SU-DHL-6 (cell line): ENCODE results near the gene GDAP2.

Source experiments
- H2AFZ ChIP-seq: fragments of 200-600 bp; sonication (generic); 2 replicates; pipeline ENCODE4 v1.6.1; 2014; ENCODE audit warnings: low read depth, mild to moderate bottlenecking, moderate library complexity, mixed read lengths, antibody characterized with exemption, low read length; ENCODE audit not compliant: severe bottlenecking
- H3F3A ChIP-seq: fragments of 200-600 bp; shearing (Covaris generic); 2 replicates; pipeline ENCODE4 v1.6.0; 2016; ENCODE audit warnings: antibody characterized with exemption, mild to moderate bottlenecking; ENCODE audit not compliant: insufficient read depth
- H3K27ac ChIP-seq: fragments of 200-600 bp; sonication (generic); 2 replicates; pipeline ENCODE4 v1.5.1; 2016; ENCODE audit warnings: low read depth, mild to moderate bottlenecking, low read length, moderate library complexity, mixed read lengths
- H3K27me3 ChIP-seq: fragments of 200-600 bp; sonication (generic), shearing (Covaris generic); 2 replicates; pipeline ENCODE4 v1.6.0; 2014; ENCODE audit warnings: mild to moderate bottlenecking, low read length
- H3K36me3 ChIP-seq: fragments of 200-600 bp; sonication (generic); 2 replicates; pipeline ENCODE4 v1.6.1; 2014; ENCODE audit warnings: mild to moderate bottlenecking, low read length, mixed read lengths
- H3K4me2 ChIP-seq: fragments of 300-600, 200-600 bp; shearing (Covaris generic), sonication (generic); 2 replicates; pipeline ENCODE4 v1.6.0; 2014; ENCODE audit warnings: low read length, low read depth, mild to moderate bottlenecking; ENCODE audit not compliant: poor library complexity, severe bottlenecking
- H3K4me3 ChIP-seq: fragments of 200-600 bp; sonication (generic); 2 replicates; pipeline ENCODE4 v1.5.1; 2014; ENCODE audit warnings: antibody characterized with exemption, low read length, mild to moderate bottlenecking, mixed read lengths; ENCODE audit not compliant: insufficient read depth, poor library complexity, severe bottlenecking
- H3K79me2 ChIP-seq: fragments of 200-600 bp; sonication (generic); 2 replicates; pipeline ENCODE4 v1.6.1; 2014; ENCODE audit warnings: mild to moderate bottlenecking, low read length, moderate library complexity; ENCODE audit not compliant: insufficient read depth
- H3K9ac ChIP-seq: fragments of 200-600 bp; sonication (generic); 2 replicates; pipeline ENCODE4 v1.7.0; 2014; ENCODE audit warnings: mild to moderate bottlenecking, low read length
- H3K9me2 ChIP-seq: fragments of 200-600 bp; sonication (generic); replicated peaks from 2 replicates; pipeline ENCODE4 v1.6.1; 2014; ENCODE audit warnings: low read length; ENCODE audit not compliant: insufficient read depth
- H3K9me3 ChIP-seq: fragments of 200-600 bp; sonication (generic); 2 replicates; pipeline ENCODE4 v1.6.1; 2014; ENCODE audit warnings: low read length, mixed read lengths; ENCODE audit not compliant: insufficient read depth
- H4K20me1 ChIP-seq: fragments of 200-600 bp; sonication (generic); 2 replicates; pipeline ENCODE4 v1.6.1; 2014; ENCODE audit warnings: low read depth, mild to moderate bottlenecking, antibody characterized with exemption, low read length, moderate library complexity, mixed read lengths
- EZH2phosphoT487 ChIP-seq: fragments of 200-600 bp; sonication (generic), shearing (Covaris generic); conservative IDR thresholded peaks from 2 replicates; pipeline ENCODE4 v1.6.1; 2018; ENCODE audit warnings: mild to moderate bottlenecking, antibody characterized with exemption, low read length, moderate library complexity, mixed read lengths
- TF ChIP-seq, protein P1 (sequence below): fragments of 200-600 bp; sonication (generic); IDR thresholded peaks from one replicate; pipeline ENCODE4 v1.5.1; 2017; ENCODE audit warnings: antibody characterized with exemption, mild to moderate bottlenecking, low read length, moderate library complexity; ENCODE audit not compliant: insufficient read depth, poor library complexity, severe bottlenecking

The GDAP2 gene

DNA sequence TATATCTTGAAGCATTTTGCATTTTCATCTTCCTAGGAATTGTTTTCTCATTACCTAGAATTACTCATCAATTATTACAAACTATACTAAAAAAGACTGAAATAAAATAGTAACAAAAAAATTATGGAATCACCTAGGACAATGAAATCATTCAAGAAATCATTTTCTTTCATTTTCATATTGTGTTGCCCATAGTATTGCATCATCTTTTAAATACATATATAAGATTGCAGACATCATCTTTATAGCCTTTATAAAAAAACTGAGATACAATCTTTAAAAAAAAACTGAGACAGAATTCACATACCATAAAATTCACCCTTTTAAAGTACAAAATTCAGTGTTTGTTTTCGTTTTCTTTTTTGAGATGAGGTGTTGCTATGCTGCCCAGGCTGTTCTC is 29.6 kb downstream of the GDAP2 start:
- H2AFZ ChIP-seq = no peak overlapping the region
- H3K79me2 ChIP-seq = no peaks in the 10 kb centered on the region
- no peaks in the 10 kb centered on the region for H3K9me2 ChIP-seq
- H3K4me2 ChIP-seq = no peak overlapping the region
- no peaks in the 10 kb centered on the region for H3K9me3 ChIP-seq
- H3K36me3 ChIP-seq = peaks cover 11% of the 10 kb centered on the region; the same call in 1 of the 2 replicates
- H3F3A ChIP-seq = no peaks in the 10 kb centered on the region
- H4K20me1 ChIP-seq = no peaks in the 10 kb centered on the region
- H3K4me3 ChIP-seq = no peak overlapping the region
- H3K27ac ChIP-seq = no peak overlapping the region
- TF ChIP-seq EZH2phosphoT487 = no peak
- TF ChIP-seq, protein P1, sequence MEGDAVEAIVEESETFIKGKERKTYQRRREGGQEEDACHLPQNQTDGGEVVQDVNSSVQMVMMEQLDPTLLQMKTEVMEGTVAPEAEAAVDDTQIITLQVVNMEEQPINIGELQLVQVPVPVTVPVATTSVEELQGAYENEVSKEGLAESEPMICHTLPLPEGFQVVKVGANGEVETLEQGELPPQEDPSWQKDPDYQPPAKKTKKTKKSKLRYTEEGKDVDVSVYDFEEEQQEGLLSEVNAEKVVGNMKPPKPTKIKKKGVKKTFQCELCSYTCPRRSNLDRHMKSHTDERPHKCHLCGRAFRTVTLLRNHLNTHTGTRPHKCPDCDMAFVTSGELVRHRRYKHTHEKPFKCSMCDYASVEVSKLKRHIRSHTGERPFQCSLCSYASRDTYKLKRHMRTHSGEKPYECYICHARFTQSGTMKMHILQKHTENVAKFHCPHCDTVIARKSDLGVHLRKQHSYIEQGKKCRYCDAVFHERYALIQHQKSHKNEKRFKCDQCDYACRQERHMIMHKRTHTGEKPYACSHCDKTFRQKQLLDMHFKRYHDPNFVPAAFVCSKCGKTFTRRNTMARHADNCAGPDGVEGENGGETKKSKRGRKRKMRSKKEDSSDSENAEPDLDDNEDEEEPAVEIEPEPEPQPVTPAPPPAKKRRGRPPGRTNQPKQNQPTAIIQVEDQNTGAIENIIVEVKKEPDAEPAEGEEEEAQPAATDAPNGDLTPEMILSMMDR = no peak
- H3K9ac ChIP-seq = no peak overlapping the region
- H3K27me3 ChIP-seq = no peaks in the 10 kb centered on the region

DNA sequence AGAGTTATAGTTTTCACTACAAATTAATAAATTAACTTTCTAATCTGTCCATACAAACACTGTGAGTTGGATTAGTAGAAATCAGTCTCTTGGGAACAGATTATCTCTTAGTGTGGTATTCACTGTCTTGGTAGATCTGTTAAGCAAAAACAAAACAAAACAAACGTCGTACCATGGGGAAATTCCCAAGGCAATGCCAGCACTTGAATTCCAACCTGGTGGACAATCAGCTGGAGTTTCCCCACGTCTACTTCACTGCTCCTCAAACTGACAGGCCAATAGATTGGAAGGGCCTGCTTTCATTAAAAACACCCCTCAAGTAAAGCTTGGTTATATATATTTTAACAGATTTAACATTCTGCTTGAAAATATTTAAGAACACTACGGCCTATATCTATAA is 31.9 kb downstream of the GDAP2 start:
- no peaks in the 10 kb centered on the region for H3F3A ChIP-seq
- H3K27ac ChIP-seq = no peak overlapping the region
- H3K9ac ChIP-seq = no peak overlapping the region
- H2AFZ ChIP-seq = no peak overlapping the region
- TF ChIP-seq, protein P1 = no peak
- no peak for TF ChIP-seq EZH2phosphoT487
- no peak overlapping the region for H3K4me3 ChIP-seq
- no peaks in the 10 kb centered on the region for H3K27me3 ChIP-seq
- no peaks in the 10 kb centered on the region for H3K79me2 ChIP-seq
- H3K36me3 ChIP-seq = peaks cover 13% of the 10 kb centered on the region; the same call in 1 of the 2 replicates
- no peaks in the 10 kb centered on the region for H3K9me3 ChIP-seq
- H3K4me2 ChIP-seq = no peak overlapping the region
- H3K9me2 ChIP-seq = no peaks in the 10 kb centered on the region
- H4K20me1 ChIP-seq = no peaks in the 10 kb centered on the region

DNA sequence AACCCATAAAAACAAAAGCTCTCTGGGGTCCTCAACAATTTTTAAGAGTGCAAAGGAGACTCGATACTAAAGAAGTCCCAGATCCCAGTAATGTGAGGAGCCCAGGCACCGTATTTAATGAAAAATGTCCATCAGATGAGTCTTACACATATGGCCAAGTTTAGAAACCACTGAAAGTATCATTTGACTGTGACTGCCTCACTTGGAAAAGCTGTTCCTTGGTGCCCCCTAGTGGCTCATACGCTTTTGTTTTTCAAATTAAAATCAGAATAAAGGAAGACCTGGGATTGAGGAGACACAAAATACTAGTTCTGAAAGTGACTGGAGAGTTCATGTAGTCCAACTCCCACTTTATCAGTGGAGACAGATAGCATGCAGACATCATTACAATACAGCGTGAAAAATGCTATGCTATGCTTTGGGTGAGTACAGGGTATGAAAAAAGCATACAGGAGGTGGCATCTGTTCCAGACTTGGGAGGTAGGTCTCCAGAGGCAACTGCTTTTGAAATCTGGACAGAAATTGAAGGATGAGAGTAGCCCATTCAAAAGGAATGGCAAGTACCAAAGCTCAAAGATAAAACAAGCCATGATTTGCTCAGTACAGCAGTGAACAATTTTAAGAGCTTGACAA is 33.8 kb downstream of the GDAP2 start:
- Histone ChIP-seq H3F3A (no peaks in the 10 kb centered on the region), H2AFZ (no peak overlapping the region), H3K36me3 (peaks cover 13% of the 10 kb centered on the region; the same call in 1 of the 2 replicates), H4K20me1 (no peaks in the 10 kb centered on the region), H3K79me2 (no peaks in the 10 kb centered on the region), H3K4me3 (no peak overlapping the region), H3K27ac (no peak overlapping the region), H3K4me2 (no peak overlapping the region), H3K9ac (no peak overlapping the region), H3K9me2 (no peaks in the 10 kb centered on the region), H3K9me3 (no peaks in the 10 kb centered on the region), H3K27me3 (no peaks in the 10 kb centered on the region)
- TF ChIP-seq, protein P1 = peak; percentile 54
- TF ChIP-seq EZH2phosphoT487 = no peak
